Body of pancreas (tissue), 4 donors: ENCODE data around the gene CUZD1.

Source experiments
- POLR2A ChIP-seq, 3 donors: fragments of 450-650 bp; IDR thresholded peaks; one replicate each; pipeline ENCODE4 v1.6.1; 2016; ENCODE audit warnings: antibody characterized with exemption in 3 of 3, mild to moderate bottlenecking in 2 of 3
- TF ChIP-seq, protein P1 (sequence below), 7 experiments: fragments of 450-650 bp in 4 of 7; fragments of 200-600 bp in 3 of 7; sonication (generic) in 3 of 7; IDR thresholded peaks; one replicate each; pipeline ENCODE4 v1.5.1; 2016 to 2019; ENCODE audit warnings: antibody characterized with exemption in 7 of 7

DNA sequence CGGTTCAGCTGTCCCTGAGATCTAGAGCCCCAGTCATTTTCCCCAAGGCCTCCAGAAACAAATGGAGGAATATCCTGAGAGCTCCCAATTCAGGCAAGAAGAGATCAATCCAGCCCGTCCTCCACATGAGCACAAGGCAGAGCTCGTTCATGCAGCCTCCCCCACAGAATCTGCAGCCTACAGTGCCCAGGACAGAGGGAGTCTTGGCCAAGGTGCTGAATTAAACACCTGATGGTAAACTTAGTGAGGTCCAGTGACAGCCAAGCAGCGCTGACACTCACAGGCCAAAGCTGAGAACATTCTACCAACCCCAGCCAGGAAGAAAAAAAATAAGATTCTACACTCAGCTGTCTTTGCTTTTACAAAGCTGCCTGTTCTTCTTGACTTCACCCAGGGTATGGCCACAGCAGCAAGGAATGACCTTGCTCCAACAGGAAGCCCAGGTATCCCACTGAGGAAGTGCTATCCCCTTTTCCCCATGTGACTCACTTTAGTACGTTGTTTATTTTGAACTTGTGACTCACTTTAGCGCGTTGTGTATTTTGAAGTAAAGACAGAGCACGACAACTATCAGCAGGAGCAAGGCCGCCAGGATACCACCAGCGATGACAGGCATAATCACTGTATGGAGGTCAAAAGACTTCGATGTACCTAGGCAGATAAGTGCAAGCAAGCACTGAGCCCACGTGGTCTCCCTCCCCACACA lies 4.4 kb upstream of the CUZD1 start:
- TF ChIP-seq, protein P1, sequence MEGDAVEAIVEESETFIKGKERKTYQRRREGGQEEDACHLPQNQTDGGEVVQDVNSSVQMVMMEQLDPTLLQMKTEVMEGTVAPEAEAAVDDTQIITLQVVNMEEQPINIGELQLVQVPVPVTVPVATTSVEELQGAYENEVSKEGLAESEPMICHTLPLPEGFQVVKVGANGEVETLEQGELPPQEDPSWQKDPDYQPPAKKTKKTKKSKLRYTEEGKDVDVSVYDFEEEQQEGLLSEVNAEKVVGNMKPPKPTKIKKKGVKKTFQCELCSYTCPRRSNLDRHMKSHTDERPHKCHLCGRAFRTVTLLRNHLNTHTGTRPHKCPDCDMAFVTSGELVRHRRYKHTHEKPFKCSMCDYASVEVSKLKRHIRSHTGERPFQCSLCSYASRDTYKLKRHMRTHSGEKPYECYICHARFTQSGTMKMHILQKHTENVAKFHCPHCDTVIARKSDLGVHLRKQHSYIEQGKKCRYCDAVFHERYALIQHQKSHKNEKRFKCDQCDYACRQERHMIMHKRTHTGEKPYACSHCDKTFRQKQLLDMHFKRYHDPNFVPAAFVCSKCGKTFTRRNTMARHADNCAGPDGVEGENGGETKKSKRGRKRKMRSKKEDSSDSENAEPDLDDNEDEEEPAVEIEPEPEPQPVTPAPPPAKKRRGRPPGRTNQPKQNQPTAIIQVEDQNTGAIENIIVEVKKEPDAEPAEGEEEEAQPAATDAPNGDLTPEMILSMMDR (IDR thresholded peaks at IDR 0.05): no peak
- TF ChIP-seq POLR2A (IDR thresholded peaks at IDR 0.05): peak in 1 of 3 donors; percentile 35
